Smooth muscle cell (in vitro differentiated cells): ENCODE measurements around the gene DUSP1. TPM values are rescaled to one million over a fixed set of nuclear protein-coding genes. Genes with fewer than 3 reads are reported as not detected.
A peak's percentile ranks its signal among the peaks of the same experiment; 100 is the strongest.

Experiments used
- DNase-seq: peaks from one replicate; lab custom pipeline; 2025; ENCODE audit not compliant: unreplicated experiment; lab: John Stamatoyannopoulos, UW
- H2AFZ ChIP-seq: fragments of 200-600 bp; sonication (generic); 2 replicates; pipeline ENCODE4 v1.6.0; 2016; ENCODE audit warnings: antibody characterized with exemption, low read depth, mild to moderate bottlenecking
- H3F3A ChIP-seq: fragments of 200-600 bp; sonication (generic); 2 replicates; pipeline ENCODE4 v1.6.0; 2017; ENCODE audit warnings: antibody characterized with exemption, low read depth
- H3K27ac ChIP-seq: fragments of 200-600 bp; sonication (generic); 2 replicates; pipeline ENCODE4 v1.5.1; 2016; ENCODE audit warnings: low read depth, mild to moderate bottlenecking
- H3K27me3 ChIP-seq: fragments of 200-600 bp; sonication (generic); 2 replicates; pipeline ENCODE4 v1.6.1; 2016; ENCODE audit warnings: low read depth, mild to moderate bottlenecking
- H3K36me3 ChIP-seq: fragments of 200-600 bp; sonication (generic); 2 replicates; pipeline ENCODE4 v1.5.1; 2016; ENCODE audit warnings: low read depth
- H3K4me1 ChIP-seq: fragments of 200-600 bp; sonication (generic); 2 replicates; pipeline ENCODE4 v1.5.1; 2016; ENCODE audit warnings: low read depth
- H3K4me2 ChIP-seq: fragments of 200-600 bp; sonication (generic); 2 replicates; pipeline ENCODE4 v1.6.0; 2016; ENCODE audit warnings: mild to moderate bottlenecking
- H3K4me3 ChIP-seq: fragments of 200-600 bp; sonication (generic); 2 replicates; pipeline ENCODE4 v1.5.1; 2016; ENCODE audit warnings: mild to moderate bottlenecking
- H3K79me2 ChIP-seq: fragments of 200-600 bp; sonication (generic); 2 replicates; pipeline ENCODE4 v1.6.0; 2016; ENCODE audit warnings: low read depth, mild to moderate bottlenecking
- H3K9ac ChIP-seq: fragments of 200-600 bp; sonication (generic); 2 replicates; pipeline ENCODE4 v1.6.0; 2016; ENCODE audit warnings: low read depth
- H3K9me3 ChIP-seq: fragments of 200-600 bp; sonication (generic); replicated peaks from 2 replicates; pipeline ENCODE4 v1.5.1; 2016; ENCODE audit warnings: low read depth
- H4K20me1 ChIP-seq: fragments of 200-600 bp; sonication (generic); 2 replicates; pipeline ENCODE4 v1.6.0; 2016; ENCODE audit warnings: low read depth
- WGBS: methylation state at CpG from one replicate; pipeline ENCODE4 v1.1.7; 2016; ENCODE audit warnings: low lambda C conversion rate; 5-methylcytosine and 5-hydroxymethylcytosine counted together
- polyA plus RNA-seq: library from polyadenylated mRNA; unstranded; fragments of >200 nt; fragmentation: Nextera tagmentation; extraction: Ambion mirVana; gene quantifications from 2 replicates; pipeline ENCODE4 v1.2.1, GENCODE V29; 2016
- total RNA-seq: library from RNA; depleted of rRNA; stranded (reverse); fragments of >200 nt; gene quantifications from 2 replicates; pipeline ENCODE4 v1.2.3, GENCODE V29; 2014
- TF ChIP-seq, protein P1 (sequence below): fragments of 200-600 bp; sonication (generic); IDR thresholded peaks from 2 replicates; pipeline ENCODE4 v1.5.1; 2017; ENCODE audit warnings: borderline replicate concordance, mild to moderate bottlenecking, antibody characterized with exemption; ENCODE audit not compliant: insufficient read depth, poor library complexity, severe bottlenecking

DUSP1 gene
- total and polyA plus RNA-seq, 2 experiments from 2014 or later, result 817 to 995 TPM

DNA sequence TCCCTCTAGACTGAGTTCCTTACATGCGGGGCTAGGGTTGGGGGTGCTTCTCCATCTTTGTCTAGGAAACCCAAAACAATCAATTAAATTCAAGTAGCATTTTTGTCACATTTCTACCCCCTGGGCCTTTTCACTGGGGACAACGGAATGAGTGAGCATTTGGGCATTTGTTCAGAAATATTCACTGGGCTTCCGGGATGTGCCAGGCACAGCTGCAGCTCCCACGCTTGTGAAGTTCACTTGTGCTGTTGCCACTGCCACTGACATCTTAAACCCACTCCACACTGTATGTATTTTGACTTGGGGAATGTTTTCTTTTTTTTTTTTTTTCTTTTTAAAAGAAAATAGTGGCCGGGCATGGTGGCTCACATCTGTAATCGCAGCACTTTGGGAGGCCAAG, 31.6 kb downstream of the DUSP1 start:
- H3F3A ChIP-seq, result peaks cover 10% of the 10 kb centered on the region
- H4K20me1 ChIP-seq, result no peaks in the 10 kb centered on the region
- H3K79me2 ChIP-seq, result no peaks in the 10 kb centered on the region
- no peak for DNase-seq
- 96% methylated on average over 6 of the region's 6 CpGs for WGBS
- H3K9ac ChIP-seq, result no peak overlapping the region
- TF ChIP-seq, protein P1, sequence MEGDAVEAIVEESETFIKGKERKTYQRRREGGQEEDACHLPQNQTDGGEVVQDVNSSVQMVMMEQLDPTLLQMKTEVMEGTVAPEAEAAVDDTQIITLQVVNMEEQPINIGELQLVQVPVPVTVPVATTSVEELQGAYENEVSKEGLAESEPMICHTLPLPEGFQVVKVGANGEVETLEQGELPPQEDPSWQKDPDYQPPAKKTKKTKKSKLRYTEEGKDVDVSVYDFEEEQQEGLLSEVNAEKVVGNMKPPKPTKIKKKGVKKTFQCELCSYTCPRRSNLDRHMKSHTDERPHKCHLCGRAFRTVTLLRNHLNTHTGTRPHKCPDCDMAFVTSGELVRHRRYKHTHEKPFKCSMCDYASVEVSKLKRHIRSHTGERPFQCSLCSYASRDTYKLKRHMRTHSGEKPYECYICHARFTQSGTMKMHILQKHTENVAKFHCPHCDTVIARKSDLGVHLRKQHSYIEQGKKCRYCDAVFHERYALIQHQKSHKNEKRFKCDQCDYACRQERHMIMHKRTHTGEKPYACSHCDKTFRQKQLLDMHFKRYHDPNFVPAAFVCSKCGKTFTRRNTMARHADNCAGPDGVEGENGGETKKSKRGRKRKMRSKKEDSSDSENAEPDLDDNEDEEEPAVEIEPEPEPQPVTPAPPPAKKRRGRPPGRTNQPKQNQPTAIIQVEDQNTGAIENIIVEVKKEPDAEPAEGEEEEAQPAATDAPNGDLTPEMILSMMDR, result no peak
- no peak overlapping the region for H3K4me2 ChIP-seq
- H3K9me3 ChIP-seq, result no peaks in the 10 kb centered on the region
- no peaks in the 10 kb centered on the region for H3K27me3 ChIP-seq
- no peak overlapping the region for H2AFZ ChIP-seq
- no peak overlapping the region for H3K27ac ChIP-seq
- H3K4me1 ChIP-seq, result peaks cover 3% of the 10 kb centered on the region
- H3K4me3 ChIP-seq, result no peak overlapping the region
- H3K36me3 ChIP-seq, result no peaks in the 10 kb centered on the region

DNA sequence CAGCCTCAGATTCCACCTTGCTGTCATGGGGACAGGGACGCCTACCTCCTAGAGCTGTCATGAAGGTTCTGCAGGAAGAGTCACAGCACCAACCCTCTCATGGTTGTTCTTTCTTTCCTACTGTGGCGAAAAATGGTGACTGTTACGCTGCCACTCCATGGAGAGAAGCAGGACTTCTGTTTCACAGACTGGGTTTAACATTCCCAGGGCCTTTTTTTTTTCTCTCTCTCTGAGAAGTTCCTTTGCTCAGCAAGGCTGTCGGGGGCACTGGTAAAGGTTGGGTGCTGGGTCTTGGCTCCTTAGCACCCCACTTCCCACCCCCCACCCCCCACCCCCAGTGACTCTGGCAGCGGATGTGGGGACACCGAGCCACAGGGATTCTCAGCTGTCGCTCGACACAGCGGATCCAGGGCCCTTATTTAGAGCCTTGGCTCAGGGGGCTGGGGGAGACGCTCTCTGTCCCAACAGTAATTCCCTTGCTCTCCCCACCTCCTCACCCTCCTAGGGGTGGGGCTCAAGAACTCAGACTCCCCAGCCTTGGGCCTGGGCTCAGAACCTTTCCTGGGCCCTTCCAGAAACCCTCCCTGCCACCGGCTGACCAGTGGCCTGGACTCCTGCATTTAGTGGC, 34.4 kb downstream of the DUSP1 start:
- no peaks in the 10 kb centered on the region for H4K20me1 ChIP-seq
- H3K4me2 ChIP-seq, result no peak overlapping the region
- no peaks in the 10 kb centered on the region for H3K9me3 ChIP-seq
- H3K36me3 ChIP-seq, result no peaks in the 10 kb centered on the region
- peak overlapping the region; percentile 11 for H2AFZ ChIP-seq
- H3K9ac ChIP-seq, result no peak overlapping the region
- H3K27me3 ChIP-seq, result no peaks in the 10 kb centered on the region
- no peak overlapping the region for H3K4me3 ChIP-seq
- no peak for DNase-seq
- H3F3A ChIP-seq, result peaks cover 22% of the 10 kb centered on the region
- TF ChIP-seq, protein P1, result no peak
- H3K27ac ChIP-seq, result peak overlapping the region; percentile 27
- peaks cover 16% of the 10 kb centered on the region for H3K4me1 ChIP-seq
- WGBS, result 86% methylated on average over 11 of the region's 11 CpGs
- H3K79me2 ChIP-seq, result no peaks in the 10 kb centered on the region

DNA sequence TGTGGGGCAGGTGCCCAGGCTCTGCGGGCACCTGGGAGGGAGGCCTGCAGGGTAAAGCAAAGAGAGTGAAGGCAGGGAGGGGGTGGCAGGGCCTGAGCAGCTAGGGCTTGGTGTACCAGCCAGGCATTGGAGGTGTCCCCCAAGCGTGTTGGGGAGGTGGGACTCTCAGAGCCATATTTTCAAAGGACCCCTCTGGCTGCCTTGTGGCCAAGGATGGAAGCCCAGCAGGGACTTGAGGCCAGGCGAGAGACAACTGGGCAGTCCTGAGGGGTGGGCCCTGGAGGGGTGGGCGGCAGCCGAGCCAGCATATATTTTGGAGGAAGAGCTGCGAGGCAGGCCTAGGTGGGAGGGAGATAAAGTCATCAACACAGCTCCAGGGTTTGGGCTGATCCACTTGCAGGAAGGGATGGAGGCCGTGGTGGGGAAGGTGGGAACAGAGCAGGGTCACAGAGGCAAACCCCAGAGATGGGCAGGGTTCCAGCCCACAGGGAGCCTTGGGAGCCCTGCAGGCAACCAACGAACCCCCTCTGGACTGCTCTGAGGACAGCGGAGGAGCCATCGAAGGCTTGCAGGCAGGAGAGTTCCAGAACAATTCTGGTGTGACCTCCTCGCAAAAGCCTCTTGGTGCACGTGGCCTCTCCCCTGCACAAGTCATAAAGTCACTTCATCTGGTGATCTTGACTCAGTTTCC, 35.7 kb downstream of the DUSP1 start:
- no peak overlapping the region for H3K27ac ChIP-seq
- no peaks in the 10 kb centered on the region for H3K36me3 ChIP-seq
- H4K20me1 ChIP-seq, result no peaks in the 10 kb centered on the region
- H3K4me1 ChIP-seq, result peaks cover 13% of the 10 kb centered on the region
- DNase-seq, result no peak
- no peak overlapping the region for H3K4me2 ChIP-seq
- no peak overlapping the region for H3K4me3 ChIP-seq
- no peaks in the 10 kb centered on the region for H3K79me2 ChIP-seq
- H3K27me3 ChIP-seq, result no peaks in the 10 kb centered on the region
- H2AFZ ChIP-seq, result no peak overlapping the region
- peaks cover 18% of the 10 kb centered on the region for H3F3A ChIP-seq
- WGBS, result 90% methylated on average over 12 of the region's 12 CpGs
- no peak overlapping the region for H3K9ac ChIP-seq
- TF ChIP-seq, protein P1, result no peak
- no peaks in the 10 kb centered on the region for H3K9me3 ChIP-seq
